ENCODE results near the gene THOC7.

- TF ChIP-seq CTCF (IDR thresholded peaks at IDR 0.05; ENCODE audit: low read depth, low read length) (no peak), EZH2phosphoT487 (IDR thresholded peaks at IDR 0.05; ENCODE audit: low read depth) (no peak)
These were observed 32.9 kb upstream of the THOC7 start for GRCh38 chr3:63896332-63897030.
